ENCODE results near the gene PRPF31.
A peak's percentile ranks its signal among the peaks of the same experiment; 100 is the strongest.

Gene PRPF31

DNA sequence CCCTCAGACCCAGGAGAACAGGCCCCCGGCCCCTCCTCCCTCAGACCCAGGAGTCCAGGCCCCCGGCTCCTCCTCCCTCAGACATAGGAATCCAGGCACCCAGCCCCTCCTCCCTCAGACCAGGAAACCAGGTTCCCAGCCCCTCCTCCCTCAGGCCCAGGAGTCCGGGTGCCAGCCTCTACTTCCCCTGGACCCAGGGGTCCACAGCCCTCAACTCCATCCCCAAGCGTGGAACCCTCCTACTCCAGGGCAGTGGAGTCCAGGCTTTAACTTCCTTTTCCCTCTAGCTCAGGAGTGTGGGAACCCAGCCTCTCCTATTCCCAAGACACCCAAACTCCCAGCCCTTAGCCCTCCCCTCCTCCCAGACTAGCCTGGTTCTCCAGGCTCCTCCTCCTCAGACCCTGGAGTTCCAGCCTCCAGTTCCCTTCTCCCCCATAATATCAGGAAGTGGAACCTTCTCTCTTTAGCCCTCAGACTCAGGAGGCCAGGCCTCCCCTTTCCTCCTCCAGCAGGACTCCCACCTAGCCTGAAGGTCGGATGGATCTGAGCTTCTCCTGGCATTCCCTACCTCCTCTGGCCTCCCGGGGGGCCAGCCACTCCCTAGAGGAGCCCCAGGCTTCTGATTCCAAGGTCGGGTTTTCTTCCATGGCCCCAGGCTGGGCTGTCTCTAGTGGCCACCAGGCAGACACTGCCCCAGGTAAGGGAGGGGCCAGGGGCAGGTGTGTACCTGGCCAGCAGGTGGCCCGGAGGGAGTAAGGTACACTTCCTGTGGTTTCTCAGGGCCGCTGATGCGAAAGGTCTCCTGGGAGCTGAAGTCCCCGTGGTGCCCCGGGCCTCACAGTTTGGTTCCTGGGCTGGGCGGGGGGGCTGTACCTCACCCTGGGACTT lies 57.2 kb downstream of the PRPF31 start, which contains the start of gene TMC4:
Gene TMC4 (minus strand): TSS at position 690 of the 888 bp plus-strand sequence. CDS start 43 bp downstream, at position 647.
- Mint-ChIP-seq H3K9me3 (no peaks in the 10 kb centered on the region), H3K36me3 (peaks cover 1% of the 10 kb centered on the region), H3K4me1 (peaks cover 6% of the 10 kb centered on the region), H3K4me3 (no peak within 1 kb of the TSS), H3K27me3 (peaks cover 15% of the 10 kb centered on the region), H3K27ac (no peak within 1 kb of the TSS)
- DNase-seq = peak; percentile 36
- CTCF ChIA-PET = interaction anchor here (2.0 kb wide), 1 partner anchor 93 kb away, joined by 5 read pairs; no protein-coding TSS in a partner anchor

DNA sequence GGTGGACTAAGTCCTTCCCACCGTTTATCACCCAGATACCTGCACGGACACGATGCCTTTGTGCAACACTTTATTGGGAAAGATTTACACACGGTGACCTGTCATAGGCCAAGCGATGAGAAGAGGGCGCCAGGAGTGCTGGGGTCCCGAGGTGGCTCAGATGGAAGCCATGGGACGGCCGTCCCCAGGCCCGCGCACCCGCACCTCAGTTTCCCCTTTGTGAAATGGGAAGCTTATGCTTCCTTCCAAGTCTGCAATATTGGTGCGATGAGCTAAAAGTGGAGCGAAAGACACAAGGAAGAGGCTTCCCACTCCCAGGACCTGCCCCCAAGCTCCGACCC lies 57.8 kb downstream of the PRPF31 start:
- Mint-ChIP-seq H3K9me3 (no peaks in the 10 kb centered on the region), H3K4me1 (peaks cover 2% of the 10 kb centered on the region), H3K27ac (no peak overlapping the region), H3K36me3 (peaks cover 5% of the 10 kb centered on the region), H3K27me3 (peaks cover 15% of the 10 kb centered on the region), H3K4me3 (no peak overlapping the region)
- CTCF ChIA-PET = interaction anchor here (2.0 kb wide), 1 partner anchor 92 kb away, joined by 5 read pairs; no protein-coding TSS in a partner anchor
- DNase-seq = no peak

DNA sequence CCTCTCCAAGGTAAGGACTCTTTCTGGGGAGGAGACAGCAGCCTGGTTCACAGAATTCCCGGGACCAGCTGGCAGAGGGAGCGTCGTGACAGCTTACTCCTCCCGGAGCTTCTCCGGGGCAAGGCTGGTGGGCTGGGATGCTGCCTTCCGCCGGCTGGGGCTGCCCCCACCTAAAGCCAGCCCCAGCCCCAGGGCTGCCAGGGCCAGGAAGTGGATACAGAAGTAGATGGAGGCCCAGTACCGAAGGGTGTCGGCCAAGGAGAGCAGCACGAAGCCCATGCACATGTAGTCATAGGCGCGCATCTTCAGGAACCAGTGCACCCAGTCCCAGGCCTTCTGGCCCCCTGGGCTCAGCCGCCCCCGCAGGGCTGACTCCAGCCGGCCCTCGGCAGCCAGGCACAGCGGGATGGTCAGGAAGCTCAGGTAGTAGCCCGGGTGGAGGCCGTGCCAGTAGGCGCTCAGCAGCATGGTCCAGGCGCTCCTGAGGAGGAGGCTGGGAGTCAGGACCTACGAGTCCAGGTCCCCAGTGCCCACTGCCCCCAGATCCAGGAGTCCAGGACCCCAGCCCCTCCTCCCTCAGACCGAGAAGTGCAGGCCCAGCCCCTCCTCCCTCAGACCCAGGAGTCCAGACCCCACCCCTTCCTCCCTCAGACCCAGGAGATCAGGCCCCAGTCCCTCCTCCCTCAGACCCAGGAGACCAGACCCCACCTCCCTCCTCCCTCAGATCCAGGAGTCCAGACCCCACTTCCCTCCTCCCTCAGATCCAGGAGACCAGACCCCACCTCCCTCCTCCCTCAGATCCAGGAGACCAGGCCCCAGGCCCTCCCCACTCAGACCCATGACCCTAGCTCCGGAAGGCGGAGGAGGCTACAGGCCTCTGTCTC lies 58.6 kb downstream of the PRPF31 start:
- CTCF ChIA-PET = interaction anchor here (2.0 kb wide), 1 partner anchor 92 kb away, joined by 5 read pairs; no protein-coding TSS in a partner anchor
- Mint-ChIP-seq H3K36me3 (peaks cover 8% of the 10 kb centered on the region), H3K4me1 (no peaks in the 10 kb centered on the region), H3K27ac (no peak overlapping the region), H3K9me3 (no peaks in the 10 kb centered on the region), H3K27me3 (peaks cover 15% of the 10 kb centered on the region), H3K4me3 (no peak overlapping the region)
- no peak for DNase-seq

DNA sequence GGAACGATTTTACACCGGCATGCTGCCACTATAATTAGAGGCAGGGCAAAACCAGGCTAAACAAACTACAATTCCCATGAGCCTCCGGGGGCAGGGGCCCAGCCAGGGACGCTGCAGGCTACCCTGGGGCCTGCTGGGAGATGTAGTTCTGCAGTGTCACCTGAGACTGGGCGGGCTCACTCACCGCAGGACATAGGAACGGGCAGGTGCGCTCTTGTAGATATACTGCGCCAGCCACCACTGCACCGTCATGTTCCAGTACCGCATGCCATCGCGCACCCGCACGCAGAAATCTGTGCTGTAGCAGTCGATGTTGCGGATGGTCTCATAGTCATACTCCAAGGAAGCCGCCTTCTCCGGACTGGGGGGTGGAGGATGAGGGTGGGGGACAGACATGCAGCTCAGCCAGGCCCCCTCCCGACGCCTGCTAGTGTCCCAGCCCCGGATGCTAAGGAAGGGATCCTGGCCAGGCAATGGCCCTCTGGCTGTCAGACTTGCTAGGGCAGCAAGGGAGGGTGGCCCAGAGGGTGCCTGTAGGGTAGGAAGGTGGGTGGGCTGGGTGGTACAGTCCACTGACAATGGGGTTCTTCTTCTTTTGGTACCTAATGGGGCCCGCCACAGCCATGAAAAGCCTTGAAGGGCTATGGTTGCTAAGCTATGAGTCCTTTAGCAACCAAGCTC lies 63.2 kb downstream of the PRPF31 start:
- H3K27me3 Mint-ChIP-seq = no peaks in the 10 kb centered on the region
- peaks cover 8% of the 10 kb centered on the region for H3K36me3 Mint-ChIP-seq
- no peaks in the 10 kb centered on the region for H3K9me3 Mint-ChIP-seq
- CTCF ChIA-PET = interaction anchor here (1.0 to 1.5 kb wide), 2 partner anchors 9 to 54 kb away, joined by 3 to 4 read pairs; no protein-coding TSS in a partner anchor
- H3K4me3 Mint-ChIP-seq = no peak overlapping the region
- H3K27ac Mint-ChIP-seq = no peak overlapping the region
- no peaks in the 10 kb centered on the region for H3K4me1 Mint-ChIP-seq
- peak; percentile 59 for DNase-seq

DNA sequence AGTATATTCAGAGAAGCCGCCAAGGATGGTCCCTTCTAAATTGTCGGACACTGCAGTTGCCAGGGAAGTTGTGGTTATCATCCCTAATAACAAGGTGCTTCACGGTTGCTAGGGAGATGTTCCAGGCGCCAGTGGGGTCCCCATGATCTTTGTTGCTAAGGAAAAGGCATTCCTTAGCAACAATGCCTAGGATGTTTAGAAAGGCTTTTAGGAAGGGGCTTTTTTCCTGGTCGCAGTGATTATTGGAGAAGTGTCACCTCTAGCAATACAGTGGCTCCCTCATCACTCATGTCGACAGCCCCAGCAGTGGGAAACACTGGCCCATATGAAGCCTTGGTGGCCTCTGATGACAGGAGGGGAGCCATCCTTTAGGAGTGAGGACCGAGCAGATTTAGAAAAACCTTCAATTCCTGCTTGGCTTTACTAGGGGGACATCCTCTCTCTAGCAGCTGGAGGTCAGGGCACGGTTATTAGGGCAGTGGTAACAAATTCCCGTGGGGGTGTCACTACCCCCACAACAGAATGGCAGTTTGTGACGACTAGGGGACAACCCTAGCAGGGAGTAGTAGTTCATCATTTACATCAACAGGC lies 63.8 kb downstream of the PRPF31 start:
- CTCF ChIA-PET = interaction anchor here (1.5 kb wide), 1 partner anchor 53 kb away, joined by 4 read pairs; no protein-coding TSS in a partner anchor
- Mint-ChIP-seq H3K4me3 (no peak overlapping the region), H3K4me1 (no peaks in the 10 kb centered on the region), H3K36me3 (peaks cover 8% of the 10 kb centered on the region), H3K9me3 (no peaks in the 10 kb centered on the region), H3K27me3 (no peaks in the 10 kb centered on the region), H3K27ac (no peak overlapping the region)
- no peak for DNase-seq

DNA sequence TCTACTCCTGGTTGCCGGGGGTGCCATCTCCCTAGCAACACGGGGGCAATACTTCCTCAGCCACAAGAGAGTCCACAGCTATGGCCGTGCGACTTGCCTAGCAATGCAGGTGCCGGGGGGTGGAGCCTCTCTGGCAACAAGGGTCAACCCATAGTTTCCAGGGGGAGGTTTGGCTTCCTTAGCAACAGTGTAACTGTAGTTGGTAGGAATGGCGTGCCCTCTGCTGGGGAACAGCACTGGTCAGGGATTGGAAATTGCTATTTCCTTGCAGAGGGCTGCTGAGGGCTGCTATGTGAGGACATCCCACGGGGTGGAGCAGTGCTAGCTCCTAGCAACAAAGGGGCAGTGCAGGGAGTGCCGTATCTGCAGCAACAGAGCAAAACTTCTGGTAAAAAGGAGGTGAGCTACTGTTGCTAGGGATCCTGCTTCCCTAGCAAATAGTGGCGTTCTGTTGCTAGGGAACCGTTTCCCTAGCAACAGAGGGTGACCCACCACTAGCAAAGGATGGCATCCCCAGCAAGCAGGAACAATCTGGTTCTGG lies 64.4 kb downstream of the PRPF31 start:
- DNase-seq = no peak
- no peak overlapping the region for H3K4me3 Mint-ChIP-seq
- H3K27me3 Mint-ChIP-seq = no peaks in the 10 kb centered on the region
- H3K4me1 Mint-ChIP-seq = no peaks in the 10 kb centered on the region
- H3K27ac Mint-ChIP-seq = no peak overlapping the region
- CTCF ChIA-PET = interaction anchor here (0.9 to 1.5 kb wide), 2 partner anchors 10 to 52 kb away, joined by 3 to 4 read pairs; partner anchors contain the start of gene MBOAT7
- H3K9me3 Mint-ChIP-seq = no peaks in the 10 kb centered on the region
- peaks cover 8% of the 10 kb centered on the region for H3K36me3 Mint-ChIP-seq

DNA sequence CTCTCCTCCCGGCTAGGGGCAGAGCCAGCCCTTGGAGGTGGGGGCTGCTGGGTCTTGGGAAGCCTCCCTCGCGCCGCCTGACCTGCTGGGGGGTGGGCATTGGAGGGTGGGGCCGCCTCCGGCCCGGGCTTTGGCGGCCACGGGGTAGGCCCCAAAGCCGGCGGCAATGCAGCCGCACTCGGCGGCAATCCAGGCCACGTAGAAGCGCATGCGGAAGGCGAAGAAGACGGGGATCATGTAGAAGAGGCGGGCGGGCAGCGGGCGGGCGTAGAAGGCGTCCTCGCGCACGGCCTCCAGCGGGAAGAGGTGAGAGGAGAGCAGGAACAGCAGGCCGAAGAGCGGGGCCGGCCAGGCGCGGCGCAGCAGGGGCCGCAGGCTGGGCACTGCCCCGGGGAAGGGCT lies 65.1 kb downstream of the PRPF31 start:
- no peak overlapping the region for H3K27ac Mint-ChIP-seq
- H3K4me1 Mint-ChIP-seq = no peaks in the 10 kb centered on the region
- CTCF ChIA-PET = interaction anchor here (0.9 kb wide), 1 partner anchor 9 kb away, joined by 3 read pairs; the partner anchor contains the start of gene MBOAT7
- peaks cover 10% of the 10 kb centered on the region for H3K36me3 Mint-ChIP-seq
- no peak overlapping the region for H3K4me3 Mint-ChIP-seq
- H3K9me3 Mint-ChIP-seq = no peaks in the 10 kb centered on the region
- DNase-seq = no peak
- no peaks in the 10 kb centered on the region for H3K27me3 Mint-ChIP-seq
